Measurements from ENCODE around the gene SLC25A13. TPM values are rescaled to one million over a fixed set of nuclear protein-coding genes. Genes with fewer than 3 reads are reported as not detected.
A peak's percentile ranks its signal among the peaks of the same experiment; 100 is the strongest.

Gene SLC25A13
- total and polyA plus RNA-seq, 9 of the 15 experiments (the other 6 are each of a cell fraction or from before 2014, with no cell fraction given) = 21.4 to 80.2 (median 58.7) TPM

DNA sequence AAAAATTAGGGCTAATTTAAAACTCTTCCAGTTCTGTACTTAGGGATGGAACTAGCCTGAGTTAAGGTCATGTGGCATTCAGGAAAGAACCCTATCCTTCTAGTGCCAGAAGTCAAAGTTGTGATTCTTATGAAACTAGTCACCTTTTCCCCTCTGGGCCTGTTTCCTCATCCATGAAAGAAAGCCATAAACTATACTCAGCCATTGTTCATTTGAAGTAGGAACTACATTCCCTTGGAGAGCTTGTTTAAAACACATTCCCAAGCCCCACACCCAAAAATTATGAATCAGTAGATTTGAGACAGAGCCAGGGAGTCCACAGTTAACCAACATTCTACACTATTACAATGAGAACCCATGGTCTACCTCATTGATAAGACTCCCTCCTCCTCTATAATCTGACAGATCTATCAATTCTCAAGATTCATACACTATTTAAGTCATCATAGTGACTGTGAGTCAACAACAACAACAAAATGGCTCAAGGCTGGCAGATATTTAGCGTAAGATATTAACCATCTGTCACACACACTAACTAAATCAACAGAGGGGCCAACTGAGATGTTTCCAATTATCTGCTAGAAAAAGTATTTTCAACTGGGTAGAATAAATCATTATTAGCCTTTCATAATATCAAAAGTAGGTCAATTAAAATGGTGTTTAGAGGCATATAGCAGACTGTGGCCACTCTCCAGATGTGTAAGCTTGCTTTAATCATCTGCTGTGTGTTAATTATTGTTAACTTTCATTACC, 102.3 kb downstream of the SLC25A13 start:
- Histone ChIP-seq H3K9me3 (replicated peaks; ENCODE audit: control insufficient read depth, insufficient read depth, low read depth, low read length) (no peaks in the 10 kb centered on the region), H3K27ac (ENCODE audit: extremely low read depth, low read depth, low read length) (peak overlapping the region; percentile 49; the same call in 1 of the 3 replicates), H3K27me3 (ENCODE audit: control insufficient read depth in 2 of 2, insufficient read depth in 2 of 2, low read length in 2 of 2) (no peaks in the 10 kb centered on the region), H3K4me2 (ENCODE audit: insufficient read depth, low read length) (no peak overlapping the region), H3K79me2 (ENCODE audit: control insufficient read depth, insufficient read depth, low read length) (peaks cover 21% of the 10 kb centered on the region; the same call in 2 of the 3 replicates), H3K36me3 (ENCODE audit: control insufficient read depth, insufficient read depth, low read length) (no peaks in the 10 kb centered on the region), H4K20me1 (replicated peaks; ENCODE audit: control insufficient read depth, insufficient read depth, low read length) (no peaks in the 10 kb centered on the region), H3K4me1 (replicated peaks in 1 of 2; ENCODE audit: control insufficient read depth in 2 of 2, insufficient read depth in 2 of 2, low read length in 2 of 2) (peaks cover 0 to 14% of the 10 kb centered on the region in 2 experiments; a peak in 4 of 5 replicates), H3K9me1 (ENCODE audit: control insufficient read depth, insufficient read depth, low read length) (no peaks in the 10 kb centered on the region), H2AFZ (ENCODE audit: low read depth, low read length) (no peak overlapping the region), H3K9ac (ENCODE audit: insufficient read depth in 1 of 2, low read depth in 2 of 2, low read length in 2 of 2) (no peak overlapping the region), H3K4me3 (no peak overlapping the region)
- intact Hi-C loops (cut with micrococcal nuclease) (loop anchor here (10.0 kb wide), 1 partner anchor 305 kb away; no protein-coding TSS in a partner anchor), in situ Hi-C loops (cut with MboI) (no loop called here)
- BruUV-seq (replicated peaks) = no TSS peak
- ChIA-PET CTCF (ENCODE audit: low intra/inter-chr PET ratio) (no interaction called here), POLR2A (interaction anchor here (1.6 kb wide), 1 partner anchor 14 kb away, joined by 5 read pairs; no protein-coding TSS in a partner anchor)
- TF ChIP-seq MEIS2 (IDR thresholded peaks at IDR 0.05; ENCODE audit: partially characterized antibody) (peak; percentile 6), ZNF77 (CRISPR knock-in tag; IDR thresholded peaks at IDR 0.05) (no peak)
- peak; percentile 36 for ATAC-seq
- FAIRE-seq = no peak
- DNase-seq (ENCODE audit: extremely low read depth in 1 of 4, low spot score in 3 of 4) = no peak
- whole genome bisulfite sequencing (ENCODE audit: insufficient coverage, low coverage, missing lambda C conversion rate) = 100% methylated on average over 1 of the region's 1 CpG

DNA sequence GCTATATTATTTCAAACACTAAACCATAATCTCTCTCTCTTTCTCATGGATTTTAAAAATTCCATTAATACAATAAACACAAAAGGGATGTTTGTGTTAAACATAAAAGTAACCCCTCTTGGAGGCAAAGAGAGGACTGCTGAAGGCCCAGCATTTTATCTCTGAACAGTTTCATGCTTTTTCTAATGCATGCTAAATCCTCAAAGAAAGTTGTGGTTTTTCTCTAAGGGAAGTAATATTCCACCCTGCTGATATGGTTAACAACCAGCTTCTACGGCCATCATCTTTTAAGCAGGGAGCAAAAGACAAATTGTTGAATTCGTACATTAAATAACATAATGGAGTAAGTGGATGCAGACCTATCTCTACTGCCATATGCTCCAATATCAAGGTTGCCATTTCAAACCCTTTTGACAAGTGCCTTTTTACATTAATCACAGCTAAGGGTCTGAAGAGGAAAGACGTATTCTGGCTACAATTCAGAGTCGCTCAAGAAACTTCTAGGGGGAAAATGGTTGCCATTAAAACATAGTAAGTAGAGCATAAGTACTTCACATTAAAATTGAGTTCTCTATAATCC, 103.1 kb downstream of the SLC25A13 start:
- intact Hi-C loops (cut with micrococcal nuclease) (no loop called here), in situ Hi-C loops (cut with MboI) (no loop called here)
- FAIRE-seq = peak; percentile 58
- no TSS peak for BruUV-seq (replicated peaks)
- peaks cover 21% of the 10 kb centered on the region; the same call in 2 of the 3 replicates for H3K79me2 ChIP-seq (ENCODE audit: control insufficient read depth, insufficient read depth, low read length)
- no peaks in the 10 kb centered on the region for H4K20me1 ChIP-seq (replicated peaks; ENCODE audit: control insufficient read depth, insufficient read depth, low read length)
- CTCF ChIA-PET (ENCODE audit: low intra/inter-chr PET ratio) = no interaction called here
- H2AFZ ChIP-seq (ENCODE audit: low read depth, low read length) = 0 out of 2 replicates have a peak overlapping the region, but pooled peaks have one; percentile 3
- WGBS (ENCODE audit: insufficient coverage, low coverage, missing lambda C conversion rate) = 12% methylated on average over 4 of the region's 4 CpGs
- peak overlapping the region; percentile 49; the same call in 1 of the 3 replicates for H3K27ac ChIP-seq (ENCODE audit: extremely low read depth, low read depth, low read length)
- peak overlapping the region; percentile 22 for H3K4me2 ChIP-seq (ENCODE audit: insufficient read depth, low read length)
- POLR2A ChIA-PET = interaction anchor here (0.9 to 1.6 kb wide), 2 partner anchors 13 to 24 kb away, joined by 3 to 5 read pairs; no protein-coding TSS in a partner anchor
- no peaks in the 10 kb centered on the region for H3K36me3 ChIP-seq (ENCODE audit: control insufficient read depth, insufficient read depth, low read length)
- H3K9me1 ChIP-seq (ENCODE audit: control insufficient read depth, insufficient read depth, low read length) = no peaks in the 10 kb centered on the region
- no peak overlapping the region for H3K4me3 ChIP-seq
- no peaks in the 10 kb centered on the region for H3K27me3 ChIP-seq (ENCODE audit: control insufficient read depth in 2 of 2, insufficient read depth in 2 of 2, low read length in 2 of 2)
- H3K9ac ChIP-seq (ENCODE audit: insufficient read depth in 1 of 2, low read depth in 2 of 2, low read length in 2 of 2) = no peak overlapping the region
- H3K9me3 ChIP-seq (replicated peaks; ENCODE audit: control insufficient read depth, insufficient read depth, low read depth, low read length) = no peaks in the 10 kb centered on the region
- peaks cover 0 to 14% of the 10 kb centered on the region in 2 experiments; a peak in 4 of 5 replicates for H3K4me1 ChIP-seq (replicated peaks in 1 of 2; ENCODE audit: control insufficient read depth in 2 of 2, insufficient read depth in 2 of 2, low read length in 2 of 2)
- peak; percentile 78 for ATAC-seq
- DNase-seq (ENCODE audit: extremely low read depth in 1 of 4, low spot score in 3 of 4) = peak in 1 of 4 experiments; percentile 58
- TF ChIP-seq, protein P1, sequence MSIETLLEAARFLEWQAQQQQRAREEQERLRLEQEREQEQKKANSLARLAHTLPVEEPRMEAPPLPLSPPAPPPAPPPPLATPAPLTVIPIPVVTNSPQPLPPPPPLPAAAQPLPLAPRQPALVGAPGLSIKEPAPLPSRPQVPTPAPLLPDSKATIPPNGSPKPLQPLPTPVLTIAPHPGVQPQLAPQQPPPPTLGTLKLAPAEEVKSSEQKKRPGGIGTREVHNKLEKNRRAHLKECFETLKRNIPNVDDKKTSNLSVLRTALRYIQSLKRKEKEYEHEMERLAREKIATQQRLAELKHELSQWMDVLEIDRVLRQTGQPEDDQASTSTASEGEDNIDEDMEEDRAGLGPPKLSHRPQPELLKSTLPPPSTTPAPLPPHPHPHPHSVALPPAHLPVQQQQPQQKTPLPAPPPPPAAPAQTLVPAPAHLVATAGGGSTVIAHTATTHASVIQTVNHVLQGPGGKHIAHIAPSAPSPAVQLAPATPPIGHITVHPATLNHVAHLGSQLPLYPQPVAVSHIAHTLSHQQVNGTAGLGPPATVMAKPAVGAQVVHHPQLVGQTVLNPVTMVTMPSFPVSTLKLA (conservative IDR thresholded peaks at IDR 0.05) = 0 out of 4 replicates have a peak, but pooled peaks of 1 of the 2 experiments have one; percentile 23
- TF ChIP-seq HMG20B (CRISPR knock-in tag; IDR thresholded peaks at IDR 0.05) (no peak), TCF3 (CRISPR knock-in tag; IDR thresholded peaks at IDR 0.05) (peak; percentile 76)
- TF ChIP-seq, protein P2, sequence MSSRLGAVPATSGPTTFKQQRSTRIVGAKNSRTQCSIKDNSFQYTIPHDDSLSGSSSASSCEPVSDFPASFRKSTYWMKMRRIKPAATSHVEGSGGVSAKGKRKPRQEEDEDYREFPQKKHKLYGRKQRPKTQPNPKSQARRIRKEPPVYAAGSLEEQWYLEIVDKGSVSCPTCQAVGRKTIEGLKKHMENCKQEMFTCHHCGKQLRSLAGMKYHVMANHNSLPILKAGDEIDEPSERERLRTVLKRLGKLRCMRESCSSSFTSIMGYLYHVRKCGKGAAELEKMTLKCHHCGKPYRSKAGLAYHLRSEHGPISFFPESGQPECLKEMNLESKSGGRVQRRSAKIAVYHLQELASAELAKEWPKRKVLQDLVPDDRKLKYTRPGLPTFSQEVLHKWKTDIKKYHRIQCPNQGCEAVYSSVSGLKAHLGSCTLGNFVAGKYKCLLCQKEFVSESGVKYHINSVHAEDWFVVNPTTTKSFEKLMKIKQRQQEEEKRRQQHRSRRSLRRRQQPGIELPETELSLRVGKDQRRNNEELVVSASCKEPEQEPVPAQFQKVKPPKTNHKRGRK (tag; IDR thresholded peaks at IDR 0.05) = no peak
- TF ChIP-seq, protein P3, sequence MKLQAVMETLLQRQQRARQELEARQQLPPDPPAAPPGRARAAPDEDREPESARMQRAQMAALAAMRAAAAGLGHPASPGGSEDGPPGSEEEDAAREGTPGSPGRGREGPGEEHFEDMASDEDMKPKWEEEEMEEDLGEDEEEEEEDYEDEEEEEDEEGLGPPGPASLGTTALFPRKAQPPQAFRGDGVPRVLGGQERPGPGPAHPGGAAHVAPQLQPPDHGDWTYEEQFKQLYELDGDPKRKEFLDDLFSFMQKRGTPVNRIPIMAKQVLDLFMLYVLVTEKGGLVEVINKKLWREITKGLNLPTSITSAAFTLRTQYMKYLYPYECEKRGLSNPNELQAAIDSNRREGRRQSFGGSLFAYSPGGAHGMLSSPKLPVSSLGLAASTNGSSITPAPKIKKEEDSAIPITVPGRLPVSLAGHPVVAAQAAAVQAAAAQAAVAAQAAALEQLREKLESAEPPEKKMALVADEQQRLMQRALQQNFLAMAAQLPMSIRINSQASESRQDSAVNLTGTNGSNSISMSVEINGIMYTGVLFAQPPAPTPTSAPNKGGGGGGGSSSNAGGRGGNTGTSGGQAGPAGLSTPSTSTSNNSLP (IDR thresholded peaks at IDR 0.05; ENCODE audit: borderline replicate concordance, low read depth, low read length) = peak; percentile 28; the same call in 1 of the 2 replicates

Data from K562 (cell line).